Keratinocyte (primary cell): Measurements from ENCODE around the gene ITCH. TPM values are rescaled to one million over a fixed set of nuclear protein-coding genes. Genes with fewer than 3 reads are reported as not detected.

Experiments
- DNase-seq: peaks from one replicate; pipeline ENCODE4 v3.0.0-alpha.2; 2011; ENCODE audit warnings: low read depth, missing footprints, low spot score
- FAIRE-seq: peaks from 2 replicates; lab custom pipeline; 2011; peaks lifted over from hg19 to GRCh38; lab: Jason Lieb, UNC
- H2AFZ ChIP-seq: 2 replicates; pipeline ENCODE4 v1.6.0; 2012; ENCODE audit warnings: low read length, control low read depth, inconsistent platforms; ENCODE audit not compliant: control insufficient read depth
- H3K27ac ChIP-seq: 2 replicates; pipeline ENCODE4 v1.5.1; 2011; ENCODE audit warnings: low read length; ENCODE audit not compliant: control insufficient read depth, insufficient read depth
- H3K27me3 ChIP-seq: 3 replicates; pipeline ENCODE4 v1.6.0; 2011; ENCODE audit warnings: low read length; ENCODE audit not compliant: control insufficient read depth, insufficient read depth; ENCODE audit errors: extremely low read depth
- H3K36me3 ChIP-seq, 2 experiments: 2 replicates in 1 of 2; 3 replicates in 1 of 2; pipeline ENCODE4 v1.5.1; 2011; ENCODE audit warnings: low read length in 2 of 2, mild to moderate bottlenecking in 1 of 2; ENCODE audit not compliant: control insufficient read depth in 2 of 2, insufficient read depth in 2 of 2; ENCODE audit errors: extremely low read depth in 1 of 2
- H3K4me1 ChIP-seq: 3 replicates; pipeline ENCODE4 v1.5.1; 2011; ENCODE audit warnings: low read length; ENCODE audit not compliant: control insufficient read depth, insufficient read depth; ENCODE audit errors: extremely low read depth
- H3K4me2 ChIP-seq: 3 replicates; pipeline ENCODE4 v1.6.0; 2011; ENCODE audit warnings: low read depth, low read length; ENCODE audit not compliant: control insufficient read depth, insufficient read depth; ENCODE audit errors: extremely low read depth
- H3K4me3 ChIP-seq, 3 experiments: fragments of 200-600 bp in 1 of 3; sonication (generic) in 1 of 3; 2 replicates in 2 of 3; 3 replicates in 1 of 3; pipeline ENCODE4 v1.5.1; 2011 to 2016; ENCODE audit warnings: low read length in 3 of 3, mild to moderate bottlenecking in 3 of 3, control low read depth in 2 of 3, inconsistent platforms in 1 of 3, low read depth in 1 of 3, mixed read lengths in 1 of 3, mixed run types in 1 of 3, moderate library complexity in 1 of 3; ENCODE audit not compliant: control insufficient read depth in 2 of 3, insufficient read depth in 2 of 3; ENCODE audit errors: extremely low read depth in 1 of 3
- H3K79me2 ChIP-seq: 2 replicates; pipeline ENCODE4 v1.6.0; 2012; ENCODE audit warnings: low read length; ENCODE audit not compliant: control insufficient read depth, insufficient read depth
- H3K9ac ChIP-seq: 3 replicates; pipeline ENCODE4 v1.6.0; 2011; ENCODE audit warnings: low read length; ENCODE audit not compliant: control insufficient read depth, insufficient read depth; ENCODE audit errors: extremely low read depth
- H3K9me1 ChIP-seq: 3 replicates; pipeline ENCODE4 v1.6.0; 2011; ENCODE audit warnings: low read length; ENCODE audit not compliant: control insufficient read depth, insufficient read depth; ENCODE audit errors: extremely low read depth
- H3K9me3 ChIP-seq: 2 replicates; pipeline ENCODE4 v1.5.1; 2012; ENCODE audit warnings: low read depth, low read length; ENCODE audit not compliant: control insufficient read depth
- H4K20me1 ChIP-seq: 3 replicates; pipeline ENCODE4 v1.6.0; 2011; ENCODE audit warnings: low read length; ENCODE audit not compliant: control insufficient read depth, insufficient read depth; ENCODE audit errors: extremely low read depth
- CTCF ChIP-seq, 3 experiments: IDR thresholded peaks in 1 of 3; conservative IDR thresholded peaks in 1 of 3; optimal IDR thresholded peaks in 1 of 3; 2 replicates in 2 of 3; 3 replicates in 1 of 3; pipeline versions ENCODE3 to v1.5.1; 2011; ENCODE audit warnings: low read length in 3 of 3, mild to moderate bottlenecking in 3 of 3, moderate library complexity in 2 of 3, control low read depth in 1 of 3, inconsistent platforms in 1 of 3; ENCODE audit not compliant: insufficient read depth in 2 of 3; ENCODE audit errors: extremely low read depth in 1 of 3
- EZH2 ChIP-seq: IDR thresholded peaks from one replicate; pipeline ENCODE4 v1.6.1; 2012; ENCODE audit warnings: inconsistent platforms, mild to moderate bottlenecking, low read length, moderate library complexity
- dilution Hi-C: fragments of 300-500 bp; cut with MboI; formaldehyde crosslinking; loops from one replicate; pipeline ENCODE4 v1.7.0; 2020; ENCODE audit warnings: low sequenced_read_pairs; ENCODE audit not compliant: extremely low pct_ligation_motif_present
- polyA plus RNA-seq, 5 experiments: library from polyadenylated mRNA; depleted of rRNA in 3 of 5; stranded (reverse) in 3 of 5; stranded (forward) in 1 of 5; unstranded in 1 of 5; fragments of >200 nt; gene quantifications; 1 replicate in 1 of 5; 2 replicates in 3 of 5; 3 replicates in 1 of 5; pipeline versions ENCODE4 v1.2.1 to v1.2.3, GENCODE V29; 2011 to 2012; ENCODE audit warnings: missing spikeins in 2 of 5, low read depth in 1 of 5, low replicate concordance in 1 of 5

Gene ITCH
- polyA plus RNA-seq, 1 donor (not counting 4 experiments of a cell fraction or from before 2014, with no cell fraction given) = 42.5 TPM

- no peak for FAIRE-seq
- no peak overlapping the region for H2AFZ ChIP-seq
- H3K27me3 ChIP-seq = no peaks in the 10 kb centered on the region
- dilution Hi-C loops = no loop called here
- H3K27ac ChIP-seq = no peak overlapping the region
- no peak for TF ChIP-seq EZH2
- no peak for TF ChIP-seq CTCF (optimal IDR thresholded peaks at IDR 0.05 in 1 of 3, IDR thresholded peaks at IDR 0.05 in 1 of 3, conservative IDR thresholded peaks at IDR 0.05 in 1 of 3; ENCODE audit: extremely low read depth in 1 of 3, insufficient read depth in 2 of 3, low read length in 3 of 3)
- H3K4me1 ChIP-seq = peaks cover 37% of the 10 kb centered on the region
- H3K9me1 ChIP-seq = no peaks in the 10 kb centered on the region
- no peaks in the 10 kb centered on the region for H3K9me3 ChIP-seq
- no peak overlapping the region for H3K4me3 ChIP-seq
- H3K36me3 ChIP-seq = no peaks in the 10 kb centered on the region
- no peak overlapping the region for H3K4me2 ChIP-seq
- no peak for DNase-seq
- no peaks in the 10 kb centered on the region for H3K79me2 ChIP-seq
- no peaks in the 10 kb centered on the region for H4K20me1 ChIP-seq
- H3K9ac ChIP-seq = no peak overlapping the region
Observed at GRCh38 chr20:34333786-34334185, 29.3 kb upstream of the ITCH start.

- Histone ChIP-seq H3K27me3 (no peaks in the 10 kb centered on the region), H3K36me3 (no peaks in the 10 kb centered on the region), H4K20me1 (no peaks in the 10 kb centered on the region), H3K27ac (peak overlapping the region; percentile 91), H2AFZ (peak overlapping the region; percentile 16), H3K9me3 (no peaks in the 10 kb centered on the region), H3K79me2 (no peaks in the 10 kb centered on the region), H3K4me3 (no peak overlapping the region), H3K9me1 (no peaks in the 10 kb centered on the region), H3K4me2 (peak overlapping the region; percentile 77), H3K9ac (peak overlapping the region; percentile 68), H3K4me1 (peaks cover 34% of the 10 kb centered on the region)
- no peak for FAIRE-seq
- no peak for DNase-seq
- TF ChIP-seq CTCF (optimal IDR thresholded peaks at IDR 0.05 in 1 of 3, IDR thresholded peaks at IDR 0.05 in 1 of 3, conservative IDR thresholded peaks at IDR 0.05 in 1 of 3; ENCODE audit: extremely low read depth in 1 of 3, insufficient read depth in 2 of 3, low read length in 3 of 3) = no peak
- dilution Hi-C loops = no loop called here
Observed at GRCh38 chr20:34334654-34335407, 28.2 kb upstream of the ITCH start.
